Measurements from ENCODE around the gene CASP9.
"Not testable (repeated sequence)": the region's sequence is repeated elsewhere in the genome, so short reads cannot be mapped to it uniquely, and the experiment has no call there.

CASP9 gene

DNA sequence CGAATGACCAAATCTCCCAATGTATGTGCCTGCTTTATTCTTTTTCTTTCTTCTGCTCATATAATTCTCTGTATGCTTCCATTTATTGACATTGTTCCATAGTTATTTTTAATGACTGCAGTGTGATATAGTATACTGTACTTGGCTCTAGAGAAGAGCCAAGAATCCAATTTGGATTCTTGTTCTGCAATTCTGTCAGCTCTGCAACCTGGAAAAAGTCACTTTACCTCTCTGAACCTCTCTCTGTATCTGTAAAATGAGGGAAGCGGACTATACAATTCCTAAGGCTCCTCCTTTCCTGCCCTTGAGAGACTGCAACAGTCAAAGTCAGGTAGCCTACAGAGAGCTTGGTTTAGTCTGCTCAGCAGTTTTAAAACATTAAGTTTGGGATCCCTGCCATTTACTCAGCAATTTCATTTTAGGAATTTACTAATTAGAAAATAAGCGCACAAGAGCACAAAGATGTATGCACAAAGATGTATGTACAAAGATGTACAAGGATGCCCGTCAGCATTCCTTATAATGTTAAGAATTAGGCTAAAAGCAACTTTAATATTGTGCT, 17.3 kb upstream of the CASP9 start:
- H3K4me3 Mint-ChIP-seq, result no peak overlapping the region
- H3K4me1 Mint-ChIP-seq, result peaks cover 2% of the 10 kb centered on the region
- peaks cover 21% of the 10 kb centered on the region for H3K36me3 Mint-ChIP-seq (ENCODE audit: low read depth)
- H3K27me3 Mint-ChIP-seq, result no peaks in the 10 kb centered on the region
- no peak for DNase-seq
- no peak for ATAC-seq
- no peak overlapping the region for H3K27ac Mint-ChIP-seq
- no peaks in the 10 kb centered on the region for H3K9me3 Mint-ChIP-seq

DNA sequence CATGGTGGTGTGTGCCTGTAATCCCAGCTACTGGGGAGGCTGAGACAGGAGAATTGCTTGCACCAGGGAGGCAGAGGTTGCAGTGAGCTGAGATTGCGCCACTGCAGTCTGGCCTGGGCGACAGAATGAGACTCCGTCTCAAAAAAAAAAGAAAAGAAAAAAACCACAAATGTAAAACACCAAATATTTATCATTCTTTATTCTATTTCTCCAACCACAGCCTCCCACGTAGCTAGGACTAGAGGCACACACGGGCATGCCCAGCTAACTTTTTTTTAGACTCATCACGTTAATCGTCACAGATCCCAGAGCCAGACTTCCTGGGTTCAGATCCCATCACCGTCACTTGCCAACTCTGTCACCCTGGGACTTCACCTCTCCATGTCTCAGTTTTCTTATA, 16.2 kb upstream of the CASP9 start:
- Mint-ChIP-seq H3K36me3 (ENCODE audit: low read depth) (peaks cover 20% of the 10 kb centered on the region), H3K9me3 (no peaks in the 10 kb centered on the region), H3K4me1 (peaks cover 2% of the 10 kb centered on the region), H3K27ac (no peak overlapping the region), H3K27me3 (no peaks in the 10 kb centered on the region), H3K4me3 (no peak overlapping the region)
- DNase-seq, result no peak
- no peak for ATAC-seq

DNA sequence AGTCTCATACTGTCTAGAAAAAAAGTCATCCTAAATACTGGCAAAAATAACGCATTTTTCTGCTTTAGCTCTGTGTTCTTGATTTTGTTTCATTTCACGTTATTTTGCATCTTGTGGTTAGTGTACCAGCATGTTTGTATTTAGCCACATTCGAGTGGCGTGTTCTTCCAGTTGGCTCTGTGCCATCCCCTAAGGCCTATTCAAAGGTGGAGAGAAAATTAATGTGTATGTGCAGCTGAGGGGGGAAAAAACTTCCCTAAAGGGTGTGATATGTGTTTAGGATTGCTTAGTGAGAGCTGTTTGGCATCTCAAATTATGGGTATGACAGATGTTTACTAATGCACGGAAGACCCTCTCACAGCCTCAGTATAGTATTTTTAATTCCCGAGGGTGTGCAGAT, 14.8 kb upstream of the CASP9 start:
- peaks cover 20% of the 10 kb centered on the region for H3K36me3 Mint-ChIP-seq (ENCODE audit: low read depth)

DNA sequence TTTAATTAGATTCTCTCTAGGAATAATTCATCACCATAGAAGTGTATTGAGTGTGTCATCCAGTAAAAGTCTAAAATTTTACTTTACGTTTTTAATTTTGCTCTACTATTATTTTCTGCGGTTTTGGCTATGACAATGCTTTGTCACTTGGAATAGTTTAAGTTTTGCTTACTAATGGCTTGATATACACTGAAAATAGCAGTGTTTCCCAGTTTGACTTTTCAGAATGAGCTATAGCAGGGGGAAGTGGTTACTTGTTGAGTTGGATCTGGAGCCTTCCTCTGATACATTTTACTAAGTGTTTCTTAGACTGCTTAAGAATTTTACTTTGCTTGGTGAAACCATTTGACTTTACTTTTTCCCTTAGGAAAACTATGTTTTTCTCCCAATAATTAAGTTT, 7.7 kb upstream of the CASP9 start:
- no peak for ATAC-seq
- no peak for DNase-seq
- Mint-ChIP-seq H3K9me3 (no peaks in the 10 kb centered on the region), H3K27me3 (no peaks in the 10 kb centered on the region), H3K4me1 (peaks cover 22% of the 10 kb centered on the region), H3K4me3 (no peak overlapping the region), H3K27ac (no peak overlapping the region), H3K36me3 (ENCODE audit: low read depth) (peaks cover 6% of the 10 kb centered on the region)

More for the DNA sequence above, 14.8 kb upstream of the CASP9 start:
- Mint-ChIP-seq H3K9me3 (no peaks in the 10 kb centered on the region), H3K4me3 (no peak overlapping the region), H3K27ac (no peak overlapping the region), H3K27me3 (no peaks in the 10 kb centered on the region), H3K4me1 (peaks cover 2% of the 10 kb centered on the region)
- DNase-seq (no peak), ATAC-seq (no peak)

DNA sequence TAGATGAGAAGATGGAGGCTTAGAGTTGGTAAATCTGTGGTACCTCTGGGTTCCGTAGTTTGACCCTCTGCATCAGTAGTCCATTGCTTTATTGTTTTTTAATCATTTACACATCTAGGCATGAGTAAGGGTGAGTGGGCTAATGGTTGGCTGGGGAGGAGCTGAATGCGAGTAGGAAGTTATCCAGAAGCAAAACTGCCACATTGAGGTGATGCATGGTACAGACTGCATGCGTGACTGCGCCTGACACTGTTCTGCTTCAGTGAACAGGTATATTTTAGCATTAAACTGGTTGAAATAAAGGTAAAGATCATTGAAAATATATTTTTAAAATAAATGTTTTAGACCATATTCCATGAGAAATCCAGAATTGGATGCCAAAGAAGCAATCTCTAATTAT, 7.0 kb upstream of the CASP9 start:
- H3K4me1 Mint-ChIP-seq, result peaks cover 28% of the 10 kb centered on the region
- H3K9me3 Mint-ChIP-seq, result no peaks in the 10 kb centered on the region

DNA sequence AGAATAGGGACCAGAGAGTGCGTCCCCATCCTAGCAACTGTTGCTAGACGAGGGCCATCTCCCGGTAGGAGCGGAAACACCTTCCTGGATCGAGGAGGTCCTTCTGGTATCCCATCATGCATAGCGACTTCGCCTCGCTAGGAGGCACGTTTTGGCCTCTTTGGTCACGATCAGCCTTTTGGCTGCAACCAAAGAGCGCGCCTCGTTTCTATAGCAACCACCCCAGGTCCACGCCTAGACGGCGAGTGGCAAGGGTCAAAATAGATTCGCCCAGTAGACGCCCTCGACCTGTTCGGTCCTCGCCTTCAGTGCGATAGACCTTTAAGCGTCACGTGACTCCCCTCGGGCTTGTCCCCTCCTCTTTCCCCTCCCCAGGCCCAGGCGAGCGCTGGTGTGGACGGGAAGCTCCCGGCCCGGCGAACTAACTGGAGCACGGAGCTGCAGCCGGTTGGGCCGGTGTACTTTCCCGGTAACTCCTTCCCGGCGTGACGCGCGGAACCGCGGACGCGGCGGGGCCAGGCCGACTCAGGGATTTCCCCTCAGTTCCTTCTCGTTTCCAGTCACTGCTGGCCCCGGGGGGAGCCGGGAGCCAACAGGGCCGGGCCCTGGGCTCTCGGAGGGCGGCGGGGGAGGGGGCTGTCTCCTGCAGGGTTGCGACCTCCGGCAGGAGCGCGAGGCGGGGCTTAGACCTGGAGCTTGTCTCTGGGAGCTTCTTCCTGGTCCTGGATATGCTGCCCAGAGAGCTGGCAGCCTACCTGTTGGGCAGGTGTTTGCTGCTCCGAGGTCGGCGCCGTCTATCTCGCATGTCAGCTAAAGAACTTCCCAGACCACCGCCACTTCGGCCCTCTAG, 2.7 kb upstream of the CASP9 start, which contains the start of gene DNAJC16:
Gene DNAJC16, plus strand, starts transcription at position 359 of the 850 bp plus-strand sequence. CDS start 2,258 bp downstream, outside the sequence.
- peak; percentile 96 for DNase-seq
- peak; percentile 70 for ATAC-seq
- no peaks in the 10 kb centered on the region for H3K9me3 Mint-ChIP-seq
- H3K4me3 Mint-ChIP-seq, result peak within 1 kb of the TSS; percentile 85
- H3K27me3 Mint-ChIP-seq, result peaks cover 4% of the 10 kb centered on the region
- peaks cover 44% of the 10 kb centered on the region for H3K4me1 Mint-ChIP-seq
- H3K36me3 Mint-ChIP-seq (ENCODE audit: low read depth), result peaks cover 5% of the 10 kb centered on the region
- H3K27ac Mint-ChIP-seq, result peak within 1 kb of the TSS; percentile 98

More for the DNA sequence above, 7.0 kb upstream of the CASP9 start:
- DNase-seq, result no peak
- no peak for ATAC-seq
- Mint-ChIP-seq H3K27ac (no peak overlapping the region), H3K4me3 (no peak overlapping the region), H3K27me3 (peaks cover 4% of the 10 kb centered on the region), H3K36me3 (ENCODE audit: low read depth) (peaks cover 5% of the 10 kb centered on the region)

GRCh38 chr1:15526021-15526489, 2.0 kb upstream of the CASP9 start:
- Mint-ChIP-seq H3K27me3 (peaks cover 4% of the 10 kb centered on the region), H3K27ac (peak overlapping the region; percentile 98), H3K9me3 (no peaks in the 10 kb centered on the region), H3K36me3 (ENCODE audit: low read depth) (peaks cover 4% of the 10 kb centered on the region), H3K4me1 (peaks cover 46% of the 10 kb centered on the region), H3K4me3 (peak overlapping the region; percentile 85)
- ATAC-seq (no peak), DNase-seq (peak; percentile 8)

- no peaks in the 10 kb centered on the region for H3K9me3 Mint-ChIP-seq
- H3K27ac Mint-ChIP-seq, result peak overlapping the region; percentile 98
- ATAC-seq (peak; percentile 55), DNase-seq (peak; percentile 11)
- H3K36me3 Mint-ChIP-seq (ENCODE audit: low read depth), result peaks cover 4% of the 10 kb centered on the region
- H3K27me3 Mint-ChIP-seq, result peaks cover 4% of the 10 kb centered on the region
- H3K4me3 Mint-ChIP-seq, result peak overlapping the region; percentile 85
- peaks cover 46% of the 10 kb centered on the region for H3K4me1 Mint-ChIP-seq
These were observed 1.3 kb upstream of the CASP9 start for GRCh38 chr1:15525050-15526020.

DNA sequence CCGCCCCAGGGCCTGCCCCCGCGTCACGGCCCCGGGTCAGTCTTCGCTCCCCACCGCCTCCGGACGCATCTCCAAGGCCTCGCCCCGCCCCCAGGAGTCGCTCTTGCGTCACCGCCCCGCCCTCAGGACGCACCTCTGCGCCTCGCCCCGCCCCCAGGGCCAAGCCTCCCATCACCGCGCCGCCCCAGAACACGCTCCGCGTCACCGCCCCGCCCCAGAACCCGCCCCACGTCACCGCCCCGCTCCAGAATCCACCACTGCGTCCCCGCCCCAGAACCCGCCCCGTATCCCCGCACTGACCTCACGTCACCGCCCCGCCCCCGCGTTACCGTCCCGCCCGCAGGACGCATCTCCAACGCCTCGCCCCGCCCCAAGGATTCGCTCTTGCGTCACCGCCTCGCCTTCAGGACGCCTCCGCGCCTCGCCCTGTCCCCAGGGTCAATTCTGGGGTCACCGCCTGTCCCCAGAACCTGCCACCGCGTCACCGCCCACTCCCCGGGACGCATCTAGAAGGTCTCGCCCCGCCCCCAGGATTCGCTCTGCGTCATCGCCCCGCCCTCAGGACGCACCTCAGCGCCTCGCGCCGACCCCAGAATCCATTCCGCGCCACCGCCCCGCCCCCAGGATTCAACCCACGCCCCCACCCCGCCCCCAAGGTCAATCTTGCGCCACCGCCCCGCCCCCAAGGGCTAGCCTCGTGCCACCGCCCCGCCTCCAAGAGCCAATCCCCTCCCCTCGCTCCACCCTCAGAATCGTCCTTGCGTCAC, 451 bp upstream of the CASP9 start:
- peaks cover 46% of the 10 kb centered on the region for H3K4me1 Mint-ChIP-seq

GRCh38 chr1:15523104-15524020, 653 bp downstream of the CASP9 start:
- H3K4me3 Mint-ChIP-seq, result peak overlapping the region; percentile 85
- DNase-seq (no peak), ATAC-seq (no peak)
- peaks cover 4% of the 10 kb centered on the region for H3K27me3 Mint-ChIP-seq
- H3K27ac Mint-ChIP-seq, result peak overlapping the region; percentile 98
- H3K9me3 Mint-ChIP-seq, result no peaks in the 10 kb centered on the region
- peaks cover 4% of the 10 kb centered on the region for H3K36me3 Mint-ChIP-seq (ENCODE audit: low read depth)
- H3K4me1 Mint-ChIP-seq, result peaks cover 42% of the 10 kb centered on the region

More for the DNA sequence above, 451 bp upstream of the CASP9 start:
- ATAC-seq (peak; percentile 50), DNase-seq (peak; percentile 100)
- H3K27ac Mint-ChIP-seq, result peak overlapping the region; percentile 98
- H3K4me3 Mint-ChIP-seq, result peak overlapping the region; percentile 85
- H3K9me3 Mint-ChIP-seq, result no peaks in the 10 kb centered on the region
- peaks cover 4% of the 10 kb centered on the region for H3K36me3 Mint-ChIP-seq (ENCODE audit: low read depth)
- H3K27me3 Mint-ChIP-seq, result peaks cover 4% of the 10 kb centered on the region

- ATAC-seq (no peak), DNase-seq (no peak)
- H3K27ac Mint-ChIP-seq, result no peak overlapping the region
- peak overlapping the region; percentile 85 for H3K4me3 Mint-ChIP-seq
- H3K9me3 Mint-ChIP-seq, result no peaks in the 10 kb centered on the region
- peaks cover 35% of the 10 kb centered on the region for H3K4me1 Mint-ChIP-seq
- peaks cover 4% of the 10 kb centered on the region for H3K36me3 Mint-ChIP-seq (ENCODE audit: low read depth)
- H3K27me3 Mint-ChIP-seq, result peaks cover 4% of the 10 kb centered on the region
These were observed 1.5 kb downstream of the CASP9 start for GRCh38 chr1:15522551-15522950.

- not testable (repeated sequence) for H3K4me3 Mint-ChIP-seq, H3K27me3 Mint-ChIP-seq
These were observed 2.7 kb downstream of the CASP9 start for GRCh38 chr1:15521206-15521906.

More at GRCh38 chr1:15521206-15521906, 2.7 kb downstream of the CASP9 start:
- H3K9me3 Mint-ChIP-seq; ATAC-seq; DNase-seq; H3K36me3 Mint-ChIP-seq (ENCODE audit: low read depth); H3K27ac Mint-ChIP-seq: not testable (repeated sequence)
- H3K4me1 Mint-ChIP-seq, result peaks cover 29% of the 10 kb centered on the region

Measured in activated naive CD8-positive, alpha-beta T cell treated with anti-CD3 and anti-CD28 coated beads, Interleukin-2, amount 50 U/mL, for 24 hours (primary cell).